Measurements from ENCODE around the gene NDUFAF5.

The NDUFAF5 gene

DNA sequence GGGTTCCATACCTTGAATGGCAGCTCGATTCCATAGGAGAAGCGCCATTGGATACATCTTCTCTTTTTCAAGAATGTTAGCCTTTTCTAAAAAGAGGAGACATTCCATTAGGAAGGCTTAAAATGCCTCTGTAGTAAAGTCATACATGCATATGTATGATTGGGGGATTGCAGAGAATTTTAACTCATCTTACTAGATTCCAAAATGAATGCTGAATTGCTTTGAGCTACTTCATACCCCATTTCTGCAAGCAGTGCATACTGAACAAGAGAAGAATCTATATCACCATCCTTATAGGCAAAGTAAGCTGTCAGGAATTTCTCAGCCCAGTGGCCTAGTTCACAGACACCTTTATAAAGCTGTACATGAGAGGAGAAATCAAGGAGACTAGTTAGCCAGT lies 80.3 kb downstream of the NDUFAF5 start:
- Histone ChIP-seq H3K4me1 (ENCODE audit: control insufficient read depth, insufficient read depth, low read length) (no peaks in the 10 kb centered on the region), H3K27me3 (ENCODE audit: control insufficient read depth, insufficient read depth, low read length, poor library complexity, severe bottlenecking) (no peaks in the 10 kb centered on the region), H3K36me3 (ENCODE audit: control insufficient read depth, insufficient read depth, low read length) (no peaks in the 10 kb centered on the region), H3K9me3 (ENCODE audit: control insufficient read depth, low read length) (no peaks in the 10 kb centered on the region), H3K27ac (ENCODE audit: insufficient read depth, low read depth, low read length, poor library complexity, severe bottlenecking) (no peak overlapping the region), H3K4me3 (ENCODE audit: insufficient read depth, low read depth, low read length) (no peak overlapping the region)
- WGBS, 2 experiments, result 92 to 94% methylated on average over 2 of the region's 2 CpGs

DNA sequence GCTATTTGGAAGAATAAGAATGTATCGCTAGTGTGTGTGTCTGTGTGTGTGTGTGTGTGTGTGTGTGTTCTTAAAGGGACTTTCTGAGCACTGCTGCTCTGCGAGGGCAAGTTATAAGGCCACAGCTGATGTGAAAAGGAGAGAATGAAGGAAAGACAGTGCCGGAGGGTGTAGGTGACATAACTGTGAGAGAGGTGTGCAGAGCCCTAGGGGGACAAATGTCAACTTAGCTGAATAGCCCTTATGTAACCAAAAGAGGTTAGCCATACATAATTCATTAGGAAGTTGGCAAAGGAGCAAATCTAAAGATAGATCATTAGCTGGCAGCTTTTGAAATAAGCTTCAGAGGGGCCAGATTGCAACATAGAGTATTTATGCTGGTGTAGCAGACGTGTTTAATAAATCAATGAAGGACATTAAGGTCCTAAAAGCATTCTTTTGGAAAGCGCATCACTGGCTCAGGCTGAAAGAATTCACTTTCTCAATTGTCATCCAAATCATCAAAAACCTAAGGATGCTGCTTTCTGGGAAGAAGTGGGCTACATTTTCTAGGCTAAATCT lies 81.0 kb downstream of the NDUFAF5 start:
- Histone ChIP-seq H3K27me3 (ENCODE audit: control insufficient read depth, insufficient read depth, low read length, poor library complexity, severe bottlenecking) (no peaks in the 10 kb centered on the region), H3K36me3 (ENCODE audit: control insufficient read depth, insufficient read depth, low read length) (no peaks in the 10 kb centered on the region), H3K4me1 (ENCODE audit: control insufficient read depth, insufficient read depth, low read length) (no peaks in the 10 kb centered on the region), H3K9me3 (ENCODE audit: control insufficient read depth, low read length) (no peaks in the 10 kb centered on the region), H3K27ac (ENCODE audit: insufficient read depth, low read depth, low read length, poor library complexity, severe bottlenecking) (no peak overlapping the region), H3K4me3 (ENCODE audit: insufficient read depth, low read depth, low read length) (no peak overlapping the region)
- WGBS, 2 experiments, result 75 to 88% methylated on average over 4 to 5 of the region's 5 CpGs

DNA sequence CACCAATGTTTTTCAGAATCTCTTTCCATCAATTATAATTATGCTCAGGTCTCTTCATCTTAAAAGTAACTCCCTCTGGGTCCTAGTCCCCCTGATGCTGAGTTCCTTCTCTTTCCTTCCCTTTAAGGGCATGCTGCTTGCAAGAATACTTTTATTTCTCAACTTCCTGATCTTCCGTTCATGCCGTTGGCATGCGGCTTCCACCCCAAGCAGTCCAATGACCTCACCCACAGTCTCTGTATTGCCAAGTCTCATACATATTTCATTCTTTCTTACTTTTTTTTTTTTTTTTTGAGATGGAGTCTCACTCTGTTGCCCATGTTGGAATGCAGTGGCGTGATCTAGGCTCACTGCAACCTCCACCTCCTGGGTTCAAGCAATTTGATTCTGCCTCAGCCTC lies 83.5 kb downstream of the NDUFAF5 start:
- no peaks in the 10 kb centered on the region for H3K9me3 ChIP-seq (ENCODE audit: control insufficient read depth, low read length)
- no peaks in the 10 kb centered on the region for H3K36me3 ChIP-seq (ENCODE audit: control insufficient read depth, insufficient read depth, low read length)
- H3K4me3 ChIP-seq (ENCODE audit: insufficient read depth, low read depth, low read length), result no peak overlapping the region
- 89 to 96% methylated on average over 4 of the region's 4 CpGs for WGBS, 2 experiments
- H3K27me3 ChIP-seq (ENCODE audit: control insufficient read depth, insufficient read depth, low read length, poor library complexity, severe bottlenecking), result no peaks in the 10 kb centered on the region
- no peaks in the 10 kb centered on the region for H3K4me1 ChIP-seq (ENCODE audit: control insufficient read depth, insufficient read depth, low read length)
- H3K27ac ChIP-seq (ENCODE audit: insufficient read depth, low read depth, low read length, poor library complexity, severe bottlenecking), result no peak overlapping the region

DNA sequence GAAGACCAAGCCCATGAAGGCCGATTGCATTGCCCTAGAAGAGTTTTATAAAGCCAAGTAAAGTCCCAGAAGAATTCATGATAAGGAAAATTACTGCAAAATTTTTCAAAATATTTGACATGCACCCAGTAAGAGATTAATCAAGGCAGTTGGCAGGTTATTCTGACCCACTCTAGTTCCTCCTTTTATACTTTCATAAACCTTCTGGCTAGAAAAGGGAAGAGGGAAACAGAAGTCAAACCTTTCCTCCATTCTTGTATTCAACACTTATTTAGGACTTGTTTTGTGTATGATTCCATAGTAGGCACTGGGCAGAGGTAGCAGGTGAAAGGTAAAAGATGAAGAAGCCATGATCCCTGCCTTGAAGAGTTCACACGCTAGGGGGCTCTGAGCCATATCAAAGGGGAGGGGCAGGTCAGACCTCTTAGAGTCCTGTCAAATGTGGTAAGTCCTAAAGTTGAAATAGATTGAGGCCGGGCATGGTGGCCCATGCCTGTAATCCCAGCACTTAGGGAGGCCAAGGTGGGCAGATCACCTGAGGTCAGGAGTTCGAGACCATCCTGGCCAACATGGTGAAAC lies 85.4 kb downstream of the NDUFAF5 start:
- Histone ChIP-seq H3K27ac (ENCODE audit: insufficient read depth, low read depth, low read length, poor library complexity, severe bottlenecking) (no peak overlapping the region), H3K27me3 (ENCODE audit: control insufficient read depth, insufficient read depth, low read length, poor library complexity, severe bottlenecking) (no peaks in the 10 kb centered on the region), H3K9me3 (ENCODE audit: control insufficient read depth, low read length) (no peaks in the 10 kb centered on the region), H3K36me3 (ENCODE audit: control insufficient read depth, insufficient read depth, low read length) (no peaks in the 10 kb centered on the region), H3K4me1 (ENCODE audit: control insufficient read depth, insufficient read depth, low read length) (peaks cover 16% of the 10 kb centered on the region), H3K4me3 (ENCODE audit: insufficient read depth, low read depth, low read length) (no peak overlapping the region)
- 78 to 85% methylated on average over 4 of the region's 4 CpGs for WGBS, 2 experiments
